NT2/D1 (cell line): ENCODE results near the gene TRAF7.

ENCODE experiments used
- SUZ12 ChIP-seq: IDR thresholded peaks from 2 replicates; pipeline ENCODE4 v1.6.1; 2011; ENCODE audit not compliant: insufficient read length, insufficient read depth; ENCODE audit errors: extremely low read depth
- YY1 ChIP-seq: IDR thresholded peaks from 2 replicates; pipeline ENCODE4 v1.6.1; 2011; ENCODE audit not compliant: insufficient read length, insufficient read depth

DNA sequence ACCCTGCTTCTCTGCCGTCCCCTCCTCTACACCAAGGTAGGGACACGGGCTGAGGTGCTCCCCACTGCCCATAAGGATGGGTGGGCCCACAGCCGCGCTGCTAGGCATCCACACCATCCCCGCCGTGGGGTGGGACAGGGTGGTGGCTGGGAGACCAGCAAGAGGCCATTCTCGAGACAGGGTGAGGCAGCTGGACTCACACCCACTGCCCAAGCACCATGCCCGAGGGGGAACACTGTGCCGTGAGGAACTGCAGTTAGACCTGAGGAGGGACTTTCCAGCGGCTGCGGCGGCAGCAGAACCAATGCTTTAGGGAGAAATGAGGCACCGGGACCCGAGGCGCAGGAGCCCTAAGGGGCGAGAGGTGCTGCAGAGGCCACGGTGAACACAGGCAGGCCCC, 33.2 kb upstream of the TRAF7 start:
- TF ChIP-seq SUZ12 (no peak), YY1 (no peak)
